T-helper 2 cell treated with Interferon-gamma antibody and Interleukin-4, amounts not matched to agents 5 μg/mL and 100 μg/mL, for 36 hours (primary cell): ENCODE results near the gene INPP5K.

ENCODE experiments used
- DNase-seq: peaks from one replicate; pipeline ENCODE4 v3.0.0; 2021; ENCODE audit warnings: low spot score
- H3K27ac Mint-ChIP-seq: one replicate; pipeline ENCODE4 v1.8.0; 2021; ENCODE audit warnings: mild to moderate bottlenecking, mixed read lengths
- H3K27me3 Mint-ChIP-seq: one replicate; pipeline ENCODE4 v1.8.0; 2021; ENCODE audit warnings: low read depth, mixed read lengths
- H3K36me3 Mint-ChIP-seq: one replicate; pipeline ENCODE4 v1.8.0; 2021; ENCODE audit warnings: low read depth, mixed read lengths
- H3K4me1 Mint-ChIP-seq: one replicate; pipeline ENCODE4 v1.8.0; 2021; ENCODE audit warnings: low read depth, mixed read lengths
- H3K4me3 Mint-ChIP-seq: one replicate; pipeline ENCODE4 v1.8.0; 2022; ENCODE audit warnings: mild to moderate bottlenecking, moderate library complexity, mixed read lengths
- H3K9me3 Mint-ChIP-seq: one replicate; pipeline ENCODE4 v1.8.0; 2021; ENCODE audit warnings: mixed read lengths

Gene INPP5K

DNA sequence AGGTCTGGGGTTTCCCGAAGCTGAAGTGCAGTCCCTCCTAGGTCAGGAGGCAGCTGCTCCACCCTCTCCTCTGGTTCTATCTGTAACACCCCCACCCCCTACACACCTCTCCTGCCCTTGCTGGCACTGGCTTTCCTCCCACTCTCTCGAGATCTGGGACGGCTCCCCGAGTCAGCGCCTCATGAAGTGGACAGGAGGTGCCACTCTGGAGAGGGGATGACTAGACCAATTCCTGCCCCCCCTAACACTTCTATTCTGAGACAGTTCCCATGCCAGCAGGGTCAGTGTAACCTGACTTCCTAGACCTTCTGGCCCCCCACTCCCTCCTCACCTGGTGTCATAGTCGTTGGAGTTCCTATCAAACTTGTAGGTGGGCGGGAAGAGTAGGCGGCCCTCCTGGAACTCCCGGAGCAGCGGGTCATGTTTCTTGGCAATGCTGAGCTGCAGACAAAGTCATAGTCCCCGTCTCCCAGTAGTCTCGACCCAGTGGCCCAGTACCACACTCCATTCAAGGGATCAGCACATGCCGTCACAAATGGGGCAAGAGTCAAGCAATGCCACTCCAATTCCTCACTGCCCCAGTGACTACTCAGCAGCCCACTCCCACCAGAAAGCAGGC lies 9.7 kb downstream of the INPP5K start:
- no peak overlapping the region for H3K27ac Mint-ChIP-seq
- no peak for DNase-seq
- H3K4me1 Mint-ChIP-seq: peaks cover 5% of the 10 kb centered on the region
- no peaks in the 10 kb centered on the region for H3K9me3 Mint-ChIP-seq
- no peaks in the 10 kb centered on the region for H3K27me3 Mint-ChIP-seq
- peaks cover 11% of the 10 kb centered on the region for H3K36me3 Mint-ChIP-seq
- no peak overlapping the region for H3K4me3 Mint-ChIP-seq

GRCh38 chr17:1505586-1505985 lies 10.8 kb downstream of the INPP5K start:
- no peak overlapping the region for H3K27ac Mint-ChIP-seq
- H3K4me1 Mint-ChIP-seq: peaks cover 5% of the 10 kb centered on the region
- H3K27me3 Mint-ChIP-seq: no peaks in the 10 kb centered on the region
- no peaks in the 10 kb centered on the region for H3K9me3 Mint-ChIP-seq
- no peak overlapping the region for H3K4me3 Mint-ChIP-seq
- peaks cover 11% of the 10 kb centered on the region for H3K36me3 Mint-ChIP-seq
- DNase-seq: no peak

DNA sequence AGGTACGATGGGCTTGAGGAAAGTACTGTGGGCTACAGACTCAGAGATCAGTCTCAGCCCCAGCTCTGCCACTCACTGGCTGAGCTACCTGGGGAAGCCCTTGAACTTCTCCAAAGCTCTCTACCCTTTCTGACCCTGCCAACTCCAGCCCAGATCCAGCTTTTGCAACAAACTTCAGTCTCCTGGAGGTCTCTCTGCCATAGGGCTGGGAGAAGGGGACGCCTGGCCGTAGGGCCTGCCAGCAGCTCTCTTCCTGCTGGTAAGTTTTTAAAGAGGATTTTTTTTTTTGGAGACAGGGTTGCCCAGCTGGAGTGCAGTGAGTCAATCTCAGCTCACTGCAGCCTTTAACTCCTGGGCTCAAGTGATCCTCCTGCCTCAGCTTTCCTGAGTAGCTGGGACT lies 11.5 kb downstream of the INPP5K start:
- H3K36me3 Mint-ChIP-seq: peaks cover 10% of the 10 kb centered on the region
- peaks cover 5% of the 10 kb centered on the region for H3K4me1 Mint-ChIP-seq
- DNase-seq: no peak
- no peak overlapping the region for H3K27ac Mint-ChIP-seq
- H3K9me3 Mint-ChIP-seq: no peaks in the 10 kb centered on the region
- H3K27me3 Mint-ChIP-seq: no peaks in the 10 kb centered on the region
- H3K4me3 Mint-ChIP-seq: no peak overlapping the region

GRCh38 chr17:1503699-1504098 lies 12.7 kb downstream of the INPP5K start:
- H3K27me3 Mint-ChIP-seq: no peaks in the 10 kb centered on the region
- DNase-seq: no peak
- no peaks in the 10 kb centered on the region for H3K9me3 Mint-ChIP-seq
- peaks cover 6% of the 10 kb centered on the region for H3K36me3 Mint-ChIP-seq
- no peak overlapping the region for H3K27ac Mint-ChIP-seq
- no peak overlapping the region for H3K4me3 Mint-ChIP-seq
- peaks cover 2% of the 10 kb centered on the region for H3K4me1 Mint-ChIP-seq

- Mint-ChIP-seq H3K4me3 (no peak overlapping the region), H3K9me3 (no peaks in the 10 kb centered on the region), H3K36me3 (peaks cover 10% of the 10 kb centered on the region), H3K4me1 (peaks cover 2% of the 10 kb centered on the region), H3K27ac (no peak overlapping the region), H3K27me3 (no peaks in the 10 kb centered on the region)
- no peak for DNase-seq
Observed at GRCh38 chr17:1498869-1499268, 17.5 kb downstream of the INPP5K start.

GRCh38 chr17:1498233-1498632 lies 18.2 kb downstream of the INPP5K start:
- H3K4me3 Mint-ChIP-seq: no peak overlapping the region
- H3K27ac Mint-ChIP-seq: no peak overlapping the region
- peaks cover 10% of the 10 kb centered on the region for H3K36me3 Mint-ChIP-seq
- DNase-seq: no peak
- H3K4me1 Mint-ChIP-seq: peaks cover 2% of the 10 kb centered on the region
- no peaks in the 10 kb centered on the region for H3K27me3 Mint-ChIP-seq
- no peaks in the 10 kb centered on the region for H3K9me3 Mint-ChIP-seq

DNA sequence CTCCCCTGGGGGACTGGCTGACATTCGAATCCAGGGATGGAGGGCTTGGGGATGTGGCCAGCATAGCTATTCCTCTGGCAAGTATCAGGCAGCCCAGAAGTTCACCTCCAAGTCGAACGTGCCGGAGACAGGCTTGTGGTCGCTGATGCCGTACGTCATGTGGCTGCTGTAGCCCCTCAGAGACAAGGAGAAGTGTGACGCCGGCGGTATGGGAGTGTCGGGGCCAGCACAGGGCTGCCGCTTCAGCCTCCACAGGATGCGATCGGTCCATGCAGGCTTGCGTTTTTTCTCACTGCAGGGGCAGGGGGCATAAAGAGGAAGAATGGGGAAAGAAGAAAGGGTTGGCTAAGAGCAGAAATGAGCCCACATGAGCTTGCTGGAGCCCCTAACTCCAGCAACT lies 18.6 kb downstream of the INPP5K start:
- Mint-ChIP-seq H3K27ac (no peak overlapping the region), H3K4me3 (no peak overlapping the region), H3K9me3 (no peaks in the 10 kb centered on the region), H3K36me3 (peaks cover 10% of the 10 kb centered on the region), H3K4me1 (peaks cover 2% of the 10 kb centered on the region), H3K27me3 (no peaks in the 10 kb centered on the region)
- DNase-seq: no peak

- peaks cover 10% of the 10 kb centered on the region for H3K36me3 Mint-ChIP-seq
- H3K4me3 Mint-ChIP-seq: no peak overlapping the region
- H3K27me3 Mint-ChIP-seq: peaks cover 3% of the 10 kb centered on the region
- no peak for DNase-seq
- no peak overlapping the region for H3K27ac Mint-ChIP-seq
- H3K9me3 Mint-ChIP-seq: no peaks in the 10 kb centered on the region
- peaks cover 5% of the 10 kb centered on the region for H3K4me1 Mint-ChIP-seq
Observed at GRCh38 chr17:1496869-1497268, 19.5 kb downstream of the INPP5K start.

- Mint-ChIP-seq H3K9me3 (no peaks in the 10 kb centered on the region), H3K27me3 (peaks cover 3% of the 10 kb centered on the region), H3K27ac (no peak overlapping the region), H3K4me1 (peaks cover 7% of the 10 kb centered on the region), H3K36me3 (peaks cover 10% of the 10 kb centered on the region), H3K4me3 (no peak overlapping the region)
- no peak for DNase-seq
Observed at GRCh38 chr17:1495265-1495989, 21.0 kb downstream of the INPP5K start.

DNA sequence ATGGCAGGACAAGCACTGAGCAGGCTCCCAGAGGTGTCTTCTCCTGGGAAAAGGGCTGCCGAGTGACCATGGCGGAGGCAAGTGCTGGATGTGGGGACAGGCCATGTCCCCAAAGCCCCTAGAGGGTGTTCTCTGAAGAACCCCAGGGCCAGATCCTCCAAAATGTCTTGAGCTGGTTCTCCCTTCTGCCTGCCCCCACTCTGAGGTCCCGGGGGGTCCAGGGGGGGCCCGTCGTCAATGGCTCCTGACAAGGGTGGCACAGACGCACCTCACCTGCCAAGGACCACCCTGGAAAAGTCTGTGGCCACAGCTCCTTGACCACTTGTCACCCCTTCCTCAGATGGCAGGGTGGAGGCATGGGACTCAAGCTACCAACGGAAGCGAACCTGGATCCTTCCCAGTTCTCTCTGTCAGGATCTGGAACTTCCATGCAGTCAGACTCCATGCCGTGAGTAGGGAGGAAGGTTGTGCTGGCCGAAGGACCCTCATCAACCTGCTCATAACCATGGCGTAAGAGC lies 21.6 kb downstream of the INPP5K start:
- Mint-ChIP-seq H3K27me3 (peaks cover 3% of the 10 kb centered on the region), H3K9me3 (no peaks in the 10 kb centered on the region), H3K36me3 (peaks cover 10% of the 10 kb centered on the region), H3K4me3 (no peak overlapping the region), H3K27ac (no peak overlapping the region), H3K4me1 (peaks cover 9% of the 10 kb centered on the region)
- DNase-seq: no peak

DNA sequence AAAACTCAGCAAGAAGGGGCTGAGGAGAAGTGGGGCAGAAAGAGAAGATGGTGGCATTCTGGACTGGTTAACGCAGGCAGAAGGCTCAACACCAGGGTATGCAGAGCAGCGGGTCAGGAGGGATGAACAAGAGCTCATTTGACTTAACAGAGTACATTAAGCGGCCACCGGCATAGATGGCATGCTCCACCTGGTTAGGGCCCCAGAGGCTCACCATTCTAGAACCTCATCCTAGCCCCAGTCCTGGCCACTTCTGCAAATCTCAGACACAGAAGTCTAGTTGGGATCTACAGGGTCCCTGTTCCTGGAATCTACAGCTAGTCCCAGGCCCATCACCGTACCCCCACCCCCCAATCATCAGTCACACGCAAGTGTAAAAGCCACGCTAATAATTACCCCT lies 22.2 kb downstream of the INPP5K start:
- H3K4me1 Mint-ChIP-seq: peaks cover 9% of the 10 kb centered on the region
- peaks cover 7% of the 10 kb centered on the region for H3K36me3 Mint-ChIP-seq
- H3K4me3 Mint-ChIP-seq: no peak overlapping the region
- no peak for DNase-seq
- peaks cover 3% of the 10 kb centered on the region for H3K27me3 Mint-ChIP-seq
- H3K9me3 Mint-ChIP-seq: no peaks in the 10 kb centered on the region
- no peak overlapping the region for H3K27ac Mint-ChIP-seq

DNA sequence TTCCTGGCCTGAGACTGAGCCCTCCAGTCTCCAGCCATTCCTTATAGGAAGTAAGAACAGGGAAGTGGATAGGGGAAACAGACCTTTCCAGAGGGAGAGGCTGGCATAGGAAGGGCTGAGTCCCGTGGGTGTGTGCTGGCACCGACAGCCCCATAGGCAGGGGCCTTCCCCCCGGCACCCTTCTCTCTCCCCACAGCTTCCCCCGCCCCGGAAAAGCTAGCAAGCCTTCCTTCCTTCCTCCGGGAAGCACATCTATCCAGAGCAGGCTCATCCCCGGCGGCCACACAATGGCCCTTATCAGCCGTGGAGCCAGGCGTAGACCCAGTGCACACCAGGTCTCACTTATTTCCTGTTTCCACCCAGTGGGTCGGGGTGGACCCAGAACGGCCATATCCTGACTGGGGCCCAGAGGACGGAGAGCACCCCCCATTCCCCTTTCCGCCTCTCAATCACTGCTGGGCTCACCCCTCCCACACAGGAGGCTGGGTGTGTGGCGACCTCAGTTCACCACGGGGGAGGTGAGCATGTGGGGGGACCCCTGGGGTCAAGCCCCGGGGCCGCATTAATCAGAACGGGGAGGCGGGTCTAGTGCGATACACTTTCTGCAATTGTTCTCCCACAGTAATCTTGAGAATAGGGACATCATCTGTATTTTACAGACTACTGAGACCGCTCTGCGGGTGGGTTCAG lies 23.0 kb downstream of the INPP5K start:
- H3K27ac Mint-ChIP-seq: no peak overlapping the region
- no peak overlapping the region for H3K4me3 Mint-ChIP-seq
- no peak for DNase-seq
- peaks cover 12% of the 10 kb centered on the region for H3K4me1 Mint-ChIP-seq
- no peaks in the 10 kb centered on the region for H3K9me3 Mint-ChIP-seq
- peaks cover 7% of the 10 kb centered on the region for H3K36me3 Mint-ChIP-seq
- peaks cover 3% of the 10 kb centered on the region for H3K27me3 Mint-ChIP-seq

GRCh38 chr17:1492249-1493206 lies 23.9 kb downstream of the INPP5K start, which contains the start of gene MYO1C:
MYO1C (minus strand) TSS chr17:1492686; CDS start chr17:1492487, 199 bp downstream.
- H3K27ac Mint-ChIP-seq: peak within 1 kb of the TSS; percentile 91
- peaks cover 3% of the 10 kb centered on the region for H3K27me3 Mint-ChIP-seq
- no peak for DNase-seq
- H3K4me1 Mint-ChIP-seq: peaks cover 15% of the 10 kb centered on the region
- peaks cover 7% of the 10 kb centered on the region for H3K36me3 Mint-ChIP-seq
- H3K9me3 Mint-ChIP-seq: no peaks in the 10 kb centered on the region
- peak within 1 kb of the TSS; percentile 85 for H3K4me3 Mint-ChIP-seq
